ENCODE data around the gene EPAS1.

EPAS1 gene

GRCh38 chr2:46334389-46335271 lies 37.4 kb downstream of the EPAS1 start:
- H3K4me3 ChIP-seq (ENCODE audit: low read length), result peak overlapping the region; percentile 0
- peak; percentile 76 for DNase-seq (ENCODE audit: low read depth)
- no peak for TF ChIP-seq CTCF (conservative IDR thresholded peaks at IDR 0.05; ENCODE audit: low read depth, low read length)

- H3K4me3 ChIP-seq (ENCODE audit: low read length), result peak overlapping the region; percentile 20
- peak; percentile 76 for DNase-seq (ENCODE audit: low read depth)
- no peak for TF ChIP-seq CTCF (conservative IDR thresholded peaks at IDR 0.05; ENCODE audit: low read depth, low read length)
These were observed 38.4 kb downstream of the EPAS1 start for GRCh38 chr2:46335391-46336282.

GRCh38 chr2:46336283-46336959 lies 39.2 kb downstream of the EPAS1 start:
- no peak for TF ChIP-seq CTCF (conservative IDR thresholded peaks at IDR 0.05; ENCODE audit: low read depth, low read length)
- no peak for DNase-seq (ENCODE audit: low read depth)
- H3K4me3 ChIP-seq (ENCODE audit: low read length), result no peak overlapping the region

GRCh38 chr2:46337208-46337994 lies 40.2 kb downstream of the EPAS1 start:
- DNase-seq (ENCODE audit: low read depth), result no peak
- TF ChIP-seq CTCF (conservative IDR thresholded peaks at IDR 0.05; ENCODE audit: low read depth, low read length), result peak; percentile 22

GRCh38 chr2:46338674-46339073 lies 41.5 kb downstream of the EPAS1 start:
- no peak for DNase-seq (ENCODE audit: low read depth)
- TF ChIP-seq CTCF (conservative IDR thresholded peaks at IDR 0.05; ENCODE audit: low read depth, low read length), result no peak
- no peak overlapping the region for H3K4me3 ChIP-seq (ENCODE audit: low read length)

More at GRCh38 chr2:46337208-46337994, 40.2 kb downstream of the EPAS1 start:
- no peak overlapping the region for H3K4me3 ChIP-seq (ENCODE audit: low read length)

GRCh38 chr2:46339200-46339599 lies 42.0 kb downstream of the EPAS1 start:
- no peak for TF ChIP-seq CTCF (conservative IDR thresholded peaks at IDR 0.05; ENCODE audit: low read depth, low read length)
- DNase-seq (ENCODE audit: low read depth), result no peak
- H3K4me3 ChIP-seq (ENCODE audit: low read length), result no peak overlapping the region

All from retinal pigment epithelial cell (primary cell).